NB4 (cell line): ENCODE measurements around the gene ZNF827.

Experiments
- POLR2A ChIP-seq: IDR thresholded peaks from 2 replicates; pipeline ENCODE4 v1.6.1; 2011; ENCODE audit warnings: mild to moderate bottlenecking; ENCODE audit not compliant: insufficient read length; ENCODE audit errors: extremely low read depth
- TF ChIP-seq, protein P1 (sequence below): IDR thresholded peaks from one replicate; pipeline ENCODE4 v1.5.1; 2012; ENCODE audit warnings: low read depth, low read length
- TF ChIP-seq, protein P2 (sequence below): IDR thresholded peaks from 2 replicates; pipeline ENCODE4 v1.6.1; 2011; ENCODE audit warnings: low read depth, low read length

- TF ChIP-seq, protein P1, sequence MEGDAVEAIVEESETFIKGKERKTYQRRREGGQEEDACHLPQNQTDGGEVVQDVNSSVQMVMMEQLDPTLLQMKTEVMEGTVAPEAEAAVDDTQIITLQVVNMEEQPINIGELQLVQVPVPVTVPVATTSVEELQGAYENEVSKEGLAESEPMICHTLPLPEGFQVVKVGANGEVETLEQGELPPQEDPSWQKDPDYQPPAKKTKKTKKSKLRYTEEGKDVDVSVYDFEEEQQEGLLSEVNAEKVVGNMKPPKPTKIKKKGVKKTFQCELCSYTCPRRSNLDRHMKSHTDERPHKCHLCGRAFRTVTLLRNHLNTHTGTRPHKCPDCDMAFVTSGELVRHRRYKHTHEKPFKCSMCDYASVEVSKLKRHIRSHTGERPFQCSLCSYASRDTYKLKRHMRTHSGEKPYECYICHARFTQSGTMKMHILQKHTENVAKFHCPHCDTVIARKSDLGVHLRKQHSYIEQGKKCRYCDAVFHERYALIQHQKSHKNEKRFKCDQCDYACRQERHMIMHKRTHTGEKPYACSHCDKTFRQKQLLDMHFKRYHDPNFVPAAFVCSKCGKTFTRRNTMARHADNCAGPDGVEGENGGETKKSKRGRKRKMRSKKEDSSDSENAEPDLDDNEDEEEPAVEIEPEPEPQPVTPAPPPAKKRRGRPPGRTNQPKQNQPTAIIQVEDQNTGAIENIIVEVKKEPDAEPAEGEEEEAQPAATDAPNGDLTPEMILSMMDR, result no peak
- no peak for TF ChIP-seq POLR2A
- TF ChIP-seq, protein P2, sequence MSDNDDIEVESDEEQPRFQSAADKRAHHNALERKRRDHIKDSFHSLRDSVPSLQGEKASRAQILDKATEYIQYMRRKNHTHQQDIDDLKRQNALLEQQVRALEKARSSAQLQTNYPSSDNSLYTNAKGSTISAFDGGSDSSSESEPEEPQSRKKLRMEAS, result no peak
Observed at GRCh38 chr4:145786830-145787229, 151.8 kb downstream of the ZNF827 start.
